Activated T-cell treated with anti-CD3 and anti-CD28 coated beads for 48 hours (primary cell): Measurements from ENCODE around the gene JCHAIN.
"Not testable (repeated sequence)": the region's sequence is repeated elsewhere in the genome, so short reads cannot be mapped to it uniquely, and the experiment has no call there.

ENCODE experiments used
- DNase-seq: peaks from one replicate; pipeline ENCODE4 v3.0.0-alpha.2; 2020; ENCODE audit warnings: low read depth

JCHAIN gene

GRCh38 chr4:70666369-70666768, at the start of gene JCHAIN:
Gene JCHAIN, minus strand, starts transcription at chr4:70666508. Its CDS starts 18 bp downstream, at chr4:70666490.
- DNase-seq, result no peak

GRCh38 chr4:70715097-70715496, 48.8 kb upstream of the JCHAIN start:
- no peak for DNase-seq

- DNase-seq, result no peak
Measured at GRCh38 chr4:70714079-70714887, 48.0 kb upstream of the JCHAIN start.

- no peak for DNase-seq
Measured at GRCh38 chr4:70713453-70714078, 47.3 kb upstream of the JCHAIN start.

GRCh38 chr4:70712604-70713452, 46.5 kb upstream of the JCHAIN start:
- no peak for DNase-seq

GRCh38 chr4:70712150-70712549, 45.8 kb upstream of the JCHAIN start:
- no peak for DNase-seq

- DNase-seq, result no peak
Measured at GRCh38 chr4:70711599-70711998, 45.3 kb upstream of the JCHAIN start.

GRCh38 chr4:70709611-70710205, 43.4 kb upstream of the JCHAIN start:
- DNase-seq, result no peak

GRCh38 chr4:70706516-70706915, 40.2 kb upstream of the JCHAIN start:
- DNase-seq, result no peak

GRCh38 chr4:70706044-70706461, 39.7 kb upstream of the JCHAIN start:
- no peak for DNase-seq

- DNase-seq, result peak; percentile 73
Measured at GRCh38 chr4:70705183-70706043, 39.1 kb upstream of the JCHAIN start.

- DNase-seq, result no peak
Measured at GRCh38 chr4:70704931-70705182, 38.5 kb upstream of the JCHAIN start.

- DNase-seq, result peak; percentile 37
Measured at GRCh38 chr4:70704215-70704930, 38.1 kb upstream of the JCHAIN start.

- no peak for DNase-seq
Measured at GRCh38 chr4:70703619-70704214, 37.4 kb upstream of the JCHAIN start.

- not testable (repeated sequence) for DNase-seq
Measured at GRCh38 chr4:70702592-70702991, 36.3 kb upstream of the JCHAIN start.

GRCh38 chr4:70701271-70701670, 35.0 kb upstream of the JCHAIN start:
- DNase-seq, result no peak

GRCh38 chr4:70700712-70701111, 34.4 kb upstream of the JCHAIN start:
- DNase-seq, result no peak

- DNase-seq, result not testable (repeated sequence)
Measured at GRCh38 chr4:70698435-70698834, 32.1 kb upstream of the JCHAIN start.

- DNase-seq, result not testable (repeated sequence)
Measured at GRCh38 chr4:70694633-70695032, 28.3 kb upstream of the JCHAIN start.

- no peak for DNase-seq
Measured at GRCh38 chr4:70691661-70692060, 25.4 kb upstream of the JCHAIN start.
